ENCODE measurements around the gene SLC9A1.

- TF ChIP-seq RARB (CRISPR knock-in tag; IDR thresholded peaks at IDR 0.05) = no peak
- no peak for TF ChIP-seq BACH2 (CRISPR knock-in tag; IDR thresholded peaks at IDR 0.05; ENCODE audit: borderline replicate concordance)
- TF ChIP-seq GLIS3 (CRISPR knock-in tag; IDR thresholded peaks at IDR 0.05) = no peak
- TF ChIP-seq ZNF565 (CRISPR knock-in tag; conservative IDR thresholded peaks at IDR 0.05; ENCODE audit: low read depth) = no peak
Observed at GRCh38 chr1:27098431-27099134, 56.3 kb downstream of the SLC9A1 start.

Measured in SK-N-SH treated with all-trans-retinoic acid at 6 μM for 48 hours (cell line).